Measurements from ENCODE around the gene AXL.
"Not testable (repeated sequence)": the region's sequence is repeated elsewhere in the genome, so short reads cannot be mapped to it uniquely, and the experiment has no call there.

Gene AXL

DNA sequence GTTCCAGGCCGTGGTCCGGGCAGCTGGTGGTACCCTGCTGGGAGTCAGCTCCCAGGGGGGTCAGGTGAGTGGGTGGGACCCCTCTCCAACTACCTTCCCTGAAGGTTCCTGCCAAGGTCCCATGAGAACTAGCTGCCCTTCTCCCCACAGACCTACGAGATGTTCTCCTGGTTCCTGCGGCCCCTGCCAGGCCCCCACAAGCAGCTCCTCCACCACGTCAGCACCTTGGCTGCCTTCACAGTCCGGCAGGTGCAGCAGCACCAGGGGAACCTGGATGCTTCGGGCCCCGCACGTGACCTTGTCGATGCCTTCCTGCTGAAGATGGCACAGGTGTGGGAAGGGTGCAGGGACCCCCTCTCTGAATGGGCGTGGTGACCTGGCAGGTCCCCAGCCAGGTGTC is 20.5 kb upstream of the AXL start:
- TF ChIP-seq, protein P1, sequence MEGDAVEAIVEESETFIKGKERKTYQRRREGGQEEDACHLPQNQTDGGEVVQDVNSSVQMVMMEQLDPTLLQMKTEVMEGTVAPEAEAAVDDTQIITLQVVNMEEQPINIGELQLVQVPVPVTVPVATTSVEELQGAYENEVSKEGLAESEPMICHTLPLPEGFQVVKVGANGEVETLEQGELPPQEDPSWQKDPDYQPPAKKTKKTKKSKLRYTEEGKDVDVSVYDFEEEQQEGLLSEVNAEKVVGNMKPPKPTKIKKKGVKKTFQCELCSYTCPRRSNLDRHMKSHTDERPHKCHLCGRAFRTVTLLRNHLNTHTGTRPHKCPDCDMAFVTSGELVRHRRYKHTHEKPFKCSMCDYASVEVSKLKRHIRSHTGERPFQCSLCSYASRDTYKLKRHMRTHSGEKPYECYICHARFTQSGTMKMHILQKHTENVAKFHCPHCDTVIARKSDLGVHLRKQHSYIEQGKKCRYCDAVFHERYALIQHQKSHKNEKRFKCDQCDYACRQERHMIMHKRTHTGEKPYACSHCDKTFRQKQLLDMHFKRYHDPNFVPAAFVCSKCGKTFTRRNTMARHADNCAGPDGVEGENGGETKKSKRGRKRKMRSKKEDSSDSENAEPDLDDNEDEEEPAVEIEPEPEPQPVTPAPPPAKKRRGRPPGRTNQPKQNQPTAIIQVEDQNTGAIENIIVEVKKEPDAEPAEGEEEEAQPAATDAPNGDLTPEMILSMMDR (IDR thresholded peaks at IDR 0.05; ENCODE audit: low read depth, low read length, missing control alignments), result no peak
- H3K4me3 ChIP-seq (replicated peaks; ENCODE audit: low read depth, low read length), result no peak overlapping the region
- DNase-seq (ENCODE audit: extremely low read depth, low read depth), result no peak

DNA sequence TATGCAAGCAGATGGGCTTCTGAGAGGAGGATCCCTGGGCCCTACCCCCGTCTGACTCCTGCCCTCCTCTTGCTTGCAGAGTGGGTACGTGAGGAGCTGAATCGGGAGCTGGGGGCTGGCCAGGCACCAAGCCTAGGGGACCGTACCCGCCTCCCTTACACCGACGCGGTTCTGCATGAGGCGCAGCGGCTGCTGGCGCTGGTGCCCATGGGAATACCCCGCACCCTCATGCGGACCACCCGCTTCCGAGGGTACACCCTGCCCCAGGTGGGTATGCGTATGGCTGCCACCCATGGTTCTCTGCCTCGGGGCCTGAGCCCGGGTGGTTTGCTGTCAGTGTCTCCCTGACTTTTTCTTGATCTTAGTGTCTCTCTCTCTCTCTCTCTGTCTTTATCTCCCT is 15.7 kb upstream of the AXL start:
- no peak overlapping the region for H3K4me3 ChIP-seq (replicated peaks; ENCODE audit: low read depth, low read length)
- DNase-seq (ENCODE audit: extremely low read depth, low read depth), result no peak
- TF ChIP-seq, protein P1 (IDR thresholded peaks at IDR 0.05; ENCODE audit: low read depth, low read length, missing control alignments), result no peak

DNA sequence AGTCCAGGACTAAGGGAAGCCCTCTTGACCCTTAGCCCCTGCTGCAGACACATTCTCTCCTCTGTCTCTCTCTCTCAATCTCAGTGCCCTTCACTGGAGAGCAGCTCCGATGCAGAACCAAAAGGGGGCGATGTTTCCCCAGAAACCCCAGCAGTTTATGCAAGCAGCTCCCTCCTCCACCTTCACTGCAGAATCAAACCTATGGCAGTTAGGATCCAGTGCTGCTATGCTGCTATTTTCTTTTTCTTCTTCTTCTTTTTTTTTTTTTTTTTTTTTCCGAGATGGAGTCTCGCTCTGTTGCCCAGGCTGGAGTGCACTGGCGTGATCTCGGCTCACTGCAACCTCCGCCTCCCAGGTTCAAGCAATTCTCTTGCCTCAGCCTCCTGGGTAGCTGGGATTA is 14.7 kb upstream of the AXL start:
- TF ChIP-seq, protein P1 (IDR thresholded peaks at IDR 0.05; ENCODE audit: low read depth, low read length, missing control alignments), result peak; percentile 91
- not testable (repeated sequence) for H3K4me3 ChIP-seq (replicated peaks; ENCODE audit: low read depth, low read length)
- DNase-seq (ENCODE audit: extremely low read depth, low read depth), result peak; percentile 79

DNA sequence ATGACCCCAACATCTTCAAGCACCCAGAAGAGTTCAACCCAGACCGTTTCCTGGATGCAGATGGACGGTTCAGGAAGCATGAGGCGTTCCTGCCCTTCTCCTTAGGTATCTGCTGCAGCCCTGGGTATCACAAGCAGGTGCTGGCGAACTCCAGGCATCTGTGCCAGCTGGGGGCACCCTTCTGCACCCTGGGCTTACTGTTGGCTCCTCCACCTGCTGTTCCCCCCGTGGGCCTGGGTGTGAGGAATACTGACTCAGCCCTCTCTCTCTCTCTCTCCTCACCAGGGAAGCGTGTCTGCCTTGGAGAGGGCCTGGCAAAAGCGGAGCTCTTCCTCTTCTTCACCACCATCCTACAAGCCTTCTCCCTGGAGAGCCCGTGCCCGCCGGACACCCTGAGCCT is 13.0 kb upstream of the AXL start:
- TF ChIP-seq, protein P1 (IDR thresholded peaks at IDR 0.05; ENCODE audit: low read depth, low read length, missing control alignments), result no peak
- no peak overlapping the region for H3K4me3 ChIP-seq (replicated peaks; ENCODE audit: low read depth, low read length)
- no peak for DNase-seq (ENCODE audit: extremely low read depth, low read depth)

DNA sequence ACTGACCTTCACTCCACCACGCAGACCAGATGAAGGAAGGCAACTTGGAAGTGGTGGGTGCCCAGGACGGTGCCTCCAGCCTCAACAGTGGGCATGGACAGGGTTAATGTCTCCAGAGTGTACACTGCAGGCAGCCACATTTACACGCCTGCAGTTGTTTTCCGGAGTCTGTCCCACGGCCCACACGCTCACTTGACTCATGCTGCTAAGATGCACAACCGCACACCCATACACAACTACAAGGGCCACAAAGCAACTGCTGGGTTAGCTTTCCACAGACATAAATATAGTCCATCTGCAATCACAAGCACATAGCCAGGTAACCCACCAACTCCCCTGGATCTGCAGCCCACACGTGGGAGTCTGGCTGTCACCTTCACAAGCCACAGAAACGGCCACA is 12.6 kb upstream of the AXL start:
- DNase-seq (ENCODE audit: extremely low read depth, low read depth), result no peak
- TF ChIP-seq, protein P1 (IDR thresholded peaks at IDR 0.05; ENCODE audit: low read depth, low read length, missing control alignments), result no peak
- no peak overlapping the region for H3K4me3 ChIP-seq (replicated peaks; ENCODE audit: low read depth, low read length)

DNA sequence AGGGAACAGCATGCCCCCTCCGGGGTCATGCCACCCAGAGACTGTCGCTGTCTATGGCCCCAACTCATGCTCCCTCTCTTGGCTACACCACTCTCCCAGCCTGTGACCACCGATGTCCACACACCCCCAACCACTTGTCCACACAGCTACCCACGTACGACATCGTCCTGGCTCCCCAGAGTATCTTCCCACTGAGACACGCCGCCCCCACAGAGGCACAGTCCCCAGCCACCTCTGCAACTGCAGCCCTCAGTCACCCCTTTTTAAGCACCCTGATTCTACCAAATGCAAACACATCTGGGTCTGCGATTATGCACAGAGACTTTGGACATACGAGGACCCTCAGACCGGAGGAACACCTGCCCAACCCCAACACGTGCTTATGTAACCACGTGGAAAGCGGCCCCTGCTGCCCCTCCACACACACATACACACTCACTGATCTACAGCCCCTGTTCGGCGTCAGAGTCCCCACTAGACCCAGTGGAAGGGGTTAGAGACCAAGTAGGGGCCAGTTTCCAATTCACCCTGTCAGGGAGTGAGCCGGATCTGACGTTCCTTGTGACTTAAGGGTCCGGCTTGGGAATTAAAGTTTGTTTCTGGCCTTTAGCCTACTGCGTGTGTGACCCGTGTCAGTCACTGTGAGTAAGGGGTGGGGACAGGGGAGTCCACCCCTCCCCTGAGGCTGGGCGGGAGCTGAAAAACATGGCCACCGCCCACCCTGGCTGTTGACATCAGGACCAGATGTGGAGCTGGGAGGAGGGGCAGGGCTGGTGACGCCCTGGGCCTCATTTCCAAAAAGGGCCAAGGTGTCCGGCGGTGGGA is 11.9 kb upstream of the AXL start:
- TF ChIP-seq, protein P1 (IDR thresholded peaks at IDR 0.05; ENCODE audit: low read depth, low read length, missing control alignments), result no peak
- DNase-seq (ENCODE audit: extremely low read depth, low read depth), result no peak
- H3K4me3 ChIP-seq (replicated peaks; ENCODE audit: low read depth, low read length), result no peak overlapping the region

DNA sequence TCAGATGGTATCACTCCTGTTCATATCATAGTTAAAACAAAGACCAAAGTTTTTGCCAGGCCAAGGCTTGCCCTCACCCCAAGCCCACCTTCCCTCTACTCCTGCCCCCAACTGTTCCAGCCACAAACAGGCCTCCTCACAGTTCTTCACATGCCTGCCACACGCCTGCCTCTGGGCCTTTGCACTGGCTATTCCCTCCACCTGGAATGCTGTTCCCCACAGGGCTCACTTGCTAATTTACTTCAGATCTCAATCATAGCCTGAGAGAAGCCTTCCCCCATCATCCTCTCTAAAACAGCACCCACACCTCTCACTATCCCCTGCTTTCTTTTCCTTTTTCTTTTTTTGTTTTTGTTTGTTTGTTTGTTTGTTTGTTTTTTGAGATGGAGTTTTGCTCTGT is 4.9 kb upstream of the AXL start:
- TF ChIP-seq, protein P1 (IDR thresholded peaks at IDR 0.05; ENCODE audit: low read depth, low read length, missing control alignments), result no peak
- H3K4me3 ChIP-seq (replicated peaks; ENCODE audit: low read depth, low read length), result no peak overlapping the region
- DNase-seq (ENCODE audit: extremely low read depth, low read depth), result no peak
